COR-L47 (cell line): ENCODE measurements around the gene DYNLT4.

ENCODE experiments used
- DNase-seq: peaks from one replicate; lab custom pipeline; 2025; lab: John Stamatoyannopoulos, UW

DYNLT4 gene

GRCh38 chr1:44757420-44757819, 49.7 kb downstream of the DYNLT4 start:
- no peak for DNase-seq
